Activated naive CD4-positive, alpha-beta T cell treated with anti-CD3 and anti-CD28 coated beads for 36 hours (primary cell): ENCODE data around the gene TARBP2. TPM values are rescaled to one million over a fixed set of nuclear protein-coding genes. Genes with fewer than 3 reads are reported as not detected.

Source experiments
- CTCF ChIA-PET: fragments of 350-600 bp; sonication (Branson Sonifier 250); formaldehyde crosslinking; loops from one replicate; lab custom pipeline; 2021; ENCODE audit warnings: antibody characterized with exemption; lab: Charles Lee
- DNase-seq: peaks from one replicate; pipeline ENCODE4 v3.0.0-alpha.2; 2020
- H3K27ac Mint-ChIP-seq: one replicate; pipeline ENCODE4 v1.8.0; 2021; ENCODE audit warnings: mild to moderate bottlenecking, mixed read lengths
- H3K27me3 Mint-ChIP-seq: one replicate; pipeline ENCODE4 v1.8.0; 2021; ENCODE audit warnings: low read depth, mixed read lengths
- H3K36me3 Mint-ChIP-seq: one replicate; pipeline ENCODE4 v1.8.0; 2021; ENCODE audit warnings: low read depth, mixed read lengths
- H3K4me1 Mint-ChIP-seq: one replicate; pipeline ENCODE4 v1.8.0; 2021; ENCODE audit warnings: low read depth, mixed read lengths
- H3K4me3 Mint-ChIP-seq: one replicate; pipeline ENCODE4 v1.8.0; 2021; ENCODE audit warnings: mild to moderate bottlenecking, moderate library complexity, mixed read lengths
- H3K9me3 Mint-ChIP-seq: one replicate; pipeline ENCODE4 v1.8.0; 2021; ENCODE audit warnings: mixed read lengths
- intact Hi-C: fragments of 100-400 bp; cut with micrococcal nuclease; formaldehyde crosslinking; loops from one replicate; pipeline ENCODE4 v1.15.1; 2023
- total RNA-seq, 2 experiments: library from RNA; stranded (reverse); gene quantifications; one replicate each; pipeline ENCODE4 v1.2.3, GENCODE V29; 2021

TARBP2 gene
- total RNA-seq, 2 experiments from 2014 or later = 25.0 to 26.8 TPM

- Mint-ChIP-seq H3K9me3 (no peaks in the 10 kb centered on the region), H3K27ac (peak overlapping the region; percentile 43), H3K4me3 (no peak overlapping the region), H3K36me3 (peaks cover 85% of the 10 kb centered on the region), H3K4me1 (peaks cover 45% of the 10 kb centered on the region), H3K27me3 (no peaks in the 10 kb centered on the region)
- CTCF ChIA-PET = no interaction called here
- intact Hi-C loops = no loop called here
- DNase-seq = no peak
These were observed 38.1 kb upstream of the TARBP2 start for GRCh38 chr12:53462935-53463334.

GRCh38 chr12:53463802-53464560, 37.1 kb upstream of the TARBP2 start:
- H3K27ac Mint-ChIP-seq = peak overlapping the region; percentile 11
- no peak overlapping the region for H3K4me3 Mint-ChIP-seq
- peaks cover 85% of the 10 kb centered on the region for H3K36me3 Mint-ChIP-seq
- no peaks in the 10 kb centered on the region for H3K9me3 Mint-ChIP-seq
- H3K27me3 Mint-ChIP-seq = no peaks in the 10 kb centered on the region
- CTCF ChIA-PET = interaction anchor here (1.0 to 1.5 kb wide), 4 partner anchors 10 to 112 kb away, joined by 3 to 8 read pairs (median 4); no protein-coding TSS in a partner anchor
- intact Hi-C loops = no loop called here
- no peak for DNase-seq
- H3K4me1 Mint-ChIP-seq = peaks cover 42% of the 10 kb centered on the region

DNA sequence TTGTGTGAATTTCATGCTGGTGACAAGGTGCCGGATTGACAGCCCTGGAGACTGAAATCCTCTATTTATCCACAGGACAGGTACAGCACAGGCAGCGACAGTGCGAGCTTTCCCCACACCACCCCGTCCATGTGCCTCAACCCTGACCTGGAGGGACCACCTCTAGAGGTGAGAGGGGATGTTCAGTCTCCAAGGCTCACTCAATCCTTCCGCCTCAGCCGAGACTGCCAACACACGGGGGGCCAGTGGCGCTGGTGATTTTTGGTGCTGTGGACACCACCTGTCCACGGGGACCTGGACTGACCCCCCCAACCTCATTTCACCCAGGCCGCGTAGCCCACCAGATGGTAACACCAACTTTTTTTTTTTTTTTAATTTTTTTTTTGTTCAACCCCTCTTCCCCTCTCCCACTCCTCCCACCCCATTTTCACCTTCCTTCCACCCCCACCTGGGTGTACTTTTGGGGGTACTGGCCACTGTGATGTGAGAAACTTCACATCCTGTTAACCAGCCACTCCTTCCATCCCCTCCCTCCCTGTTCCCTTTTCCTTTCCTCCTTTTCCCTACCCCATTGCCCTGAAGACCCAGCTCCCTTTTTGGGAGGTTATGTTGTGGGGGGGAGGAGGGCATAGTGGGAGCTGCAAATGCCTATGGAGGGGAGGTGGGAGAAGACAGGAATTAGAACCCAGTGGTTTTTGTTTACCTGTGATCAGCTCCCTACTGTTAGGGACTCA, 36.2 kb upstream of the TARBP2 start:
- DNase-seq = no peak
- intact Hi-C loops = no loop called here
- Mint-ChIP-seq H3K27ac (peak overlapping the region; percentile 65), H3K36me3 (peaks cover 79% of the 10 kb centered on the region), H3K4me3 (no peak overlapping the region), H3K9me3 (no peaks in the 10 kb centered on the region), H3K4me1 (peaks cover 37% of the 10 kb centered on the region), H3K27me3 (no peaks in the 10 kb centered on the region)
- CTCF ChIA-PET = interaction anchor here (0.6 to 1.5 kb wide), 5 partner anchors 9 to 112 kb away, joined by 3 to 8 read pairs (median 4); no protein-coding TSS in a partner anchor

DNA sequence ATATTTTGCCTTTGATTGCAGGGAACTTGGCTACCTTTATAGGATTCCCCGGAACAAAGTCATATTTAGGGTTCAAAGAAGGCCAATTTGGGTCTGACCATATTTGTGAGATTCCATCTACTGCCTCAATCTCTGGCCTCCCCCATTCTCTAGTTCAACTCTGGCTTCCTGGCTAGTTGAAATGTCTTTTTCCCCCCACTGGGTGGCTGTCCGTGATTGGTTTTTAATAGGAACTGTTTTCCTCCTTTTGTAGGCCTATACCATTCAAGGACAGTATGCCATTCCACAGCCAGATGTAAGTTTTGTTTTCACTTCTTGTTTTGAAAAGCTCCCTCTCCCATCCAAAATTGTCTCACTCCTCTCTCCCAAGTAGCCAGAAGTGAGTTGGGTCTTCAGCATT, 35.4 kb upstream of the TARBP2 start:
- H3K27me3 Mint-ChIP-seq = no peaks in the 10 kb centered on the region
- H3K9me3 Mint-ChIP-seq = no peaks in the 10 kb centered on the region
- H3K4me3 Mint-ChIP-seq = no peak overlapping the region
- intact Hi-C loops = no loop called here
- no peak overlapping the region for H3K27ac Mint-ChIP-seq
- peaks cover 76% of the 10 kb centered on the region for H3K36me3 Mint-ChIP-seq
- CTCF ChIA-PET = interaction anchor here (1.5 kb wide), 1 partner anchor 43 kb away, joined by 4 read pairs; no protein-coding TSS in a partner anchor
- peaks cover 32% of the 10 kb centered on the region for H3K4me1 Mint-ChIP-seq
- no peak for DNase-seq

DNA sequence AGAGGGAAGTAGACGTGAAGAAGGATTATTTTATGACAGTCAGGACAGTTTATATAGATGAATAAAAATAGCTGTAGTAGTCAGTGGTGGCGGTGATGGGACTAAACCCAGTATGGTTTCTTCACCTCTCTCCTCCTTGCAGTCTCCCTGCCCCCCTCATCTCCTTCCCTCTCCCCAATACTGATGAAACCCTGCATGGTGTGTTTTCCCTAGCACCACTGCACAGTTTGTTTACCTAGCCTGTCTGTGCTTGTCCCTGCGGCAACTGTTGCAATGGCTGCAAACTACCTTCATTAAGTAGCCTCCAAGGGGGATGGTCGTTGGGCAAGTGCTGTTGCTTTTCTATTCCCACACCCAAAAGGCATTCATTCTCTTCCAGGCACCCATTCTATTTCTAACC, 34.4 kb upstream of the TARBP2 start:
- intact Hi-C loops = no loop called here
- H3K27ac Mint-ChIP-seq = peak overlapping the region; percentile 50
- H3K36me3 Mint-ChIP-seq = peaks cover 74% of the 10 kb centered on the region

GRCh38 chr12:53467082-53467481, 34.0 kb upstream of the TARBP2 start:
- no peaks in the 10 kb centered on the region for H3K27me3 Mint-ChIP-seq
- peaks cover 36% of the 10 kb centered on the region for H3K4me1 Mint-ChIP-seq
- peak overlapping the region; percentile 50 for H3K27ac Mint-ChIP-seq
- CTCF ChIA-PET = interaction anchor here (1.1 kb wide), 1 partner anchor 8 kb away, joined by 5 read pairs; no protein-coding TSS in a partner anchor
- H3K9me3 Mint-ChIP-seq = no peaks in the 10 kb centered on the region
- H3K4me3 Mint-ChIP-seq = no peak overlapping the region
- DNase-seq = no peak
- H3K36me3 Mint-ChIP-seq = peaks cover 75% of the 10 kb centered on the region
- intact Hi-C loops = no loop called here

More for the DNA sequence above, 34.4 kb upstream of the TARBP2 start:
- CTCF ChIA-PET = interaction anchor here (1.1 kb wide), 1 partner anchor 9 kb away, joined by 5 read pairs; no protein-coding TSS in a partner anchor
- DNase-seq = no peak
- H3K4me1 Mint-ChIP-seq = peaks cover 32% of the 10 kb centered on the region
- no peaks in the 10 kb centered on the region for H3K27me3 Mint-ChIP-seq
- H3K9me3 Mint-ChIP-seq = no peaks in the 10 kb centered on the region
- no peak overlapping the region for H3K4me3 Mint-ChIP-seq

GRCh38 chr12:53467880-53468279, 33.2 kb upstream of the TARBP2 start:
- no peaks in the 10 kb centered on the region for H3K9me3 Mint-ChIP-seq
- H3K27ac Mint-ChIP-seq = peak overlapping the region; percentile 74
- no peaks in the 10 kb centered on the region for H3K27me3 Mint-ChIP-seq
- intact Hi-C loops = no loop called here
- H3K36me3 Mint-ChIP-seq = peaks cover 73% of the 10 kb centered on the region
- CTCF ChIA-PET = interaction anchor here (1.1 kb wide), 1 partner anchor 123 kb away, joined by 3 read pairs; no protein-coding TSS in a partner anchor
- H3K4me1 Mint-ChIP-seq = peaks cover 39% of the 10 kb centered on the region
- DNase-seq = no peak
- no peak overlapping the region for H3K4me3 Mint-ChIP-seq

GRCh38 chr12:53468282-53468681, 32.8 kb upstream of the TARBP2 start:
- no peak for DNase-seq
- peaks cover 40% of the 10 kb centered on the region for H3K4me1 Mint-ChIP-seq
- intact Hi-C loops = no loop called here
- peak overlapping the region; percentile 74 for H3K27ac Mint-ChIP-seq
- CTCF ChIA-PET = interaction anchor here (1.0 to 1.1 kb wide), 2 partner anchors 33 to 123 kb away, joined by 3 read pairs; partner anchors contain the start of gene TARBP2
- no peak overlapping the region for H3K4me3 Mint-ChIP-seq
- no peaks in the 10 kb centered on the region for H3K27me3 Mint-ChIP-seq
- H3K36me3 Mint-ChIP-seq = peaks cover 71% of the 10 kb centered on the region
- H3K9me3 Mint-ChIP-seq = no peaks in the 10 kb centered on the region

DNA sequence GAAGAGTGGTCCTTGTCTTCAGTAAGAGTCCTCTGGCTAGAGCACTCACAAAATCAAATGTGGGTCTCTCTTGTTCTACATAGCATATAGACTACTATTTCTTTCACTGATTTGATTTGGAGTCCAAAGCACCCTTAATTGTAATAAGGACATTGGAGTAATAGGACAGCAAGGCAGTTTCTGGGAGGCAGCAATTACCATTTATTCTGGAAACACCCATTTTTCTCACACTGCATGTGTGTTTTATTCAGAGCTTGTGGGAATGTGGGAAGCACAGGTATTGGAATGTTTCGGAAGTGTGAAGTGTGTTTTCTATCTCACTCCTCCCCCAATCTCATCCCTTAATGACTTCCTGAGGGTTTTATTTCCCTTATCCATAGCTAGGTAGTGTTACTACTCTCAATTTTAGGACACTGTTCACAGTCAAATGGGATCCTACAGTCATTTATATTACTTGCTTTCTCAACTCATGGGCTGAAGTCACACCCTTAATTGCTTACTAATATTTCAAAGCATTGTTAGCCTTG, 29.0 kb upstream of the TARBP2 start:
- no peak for DNase-seq
- intact Hi-C loops = no loop called here
- no peaks in the 10 kb centered on the region for H3K27me3 Mint-ChIP-seq
- CTCF ChIA-PET = interaction anchor here (5.3 kb wide), 1 partner anchor 38 kb away, joined by 40 read pairs; no protein-coding TSS in a partner anchor
- peaks cover 68% of the 10 kb centered on the region for H3K36me3 Mint-ChIP-seq
- no peaks in the 10 kb centered on the region for H3K9me3 Mint-ChIP-seq
- no peak overlapping the region for H3K4me3 Mint-ChIP-seq
- peak overlapping the region; percentile 50 for H3K27ac Mint-ChIP-seq
- H3K4me1 Mint-ChIP-seq = peaks cover 65% of the 10 kb centered on the region

GRCh38 chr12:53474077-53474476, 27.0 kb upstream of the TARBP2 start:
- Mint-ChIP-seq H3K27me3 (no peaks in the 10 kb centered on the region), H3K4me1 (peaks cover 62% of the 10 kb centered on the region), H3K36me3 (peaks cover 65% of the 10 kb centered on the region), H3K9me3 (no peaks in the 10 kb centered on the region), H3K27ac (peak overlapping the region; percentile 64), H3K4me3 (no peak overlapping the region)
- CTCF ChIA-PET = interaction anchor here (0.5 to 5.3 kb wide), 8 partner anchors 8 to 152 kb away, joined by 3 to 40 read pairs (median 4); no protein-coding TSS in a partner anchor
- DNase-seq = no peak
- intact Hi-C loops = no loop called here

DNA sequence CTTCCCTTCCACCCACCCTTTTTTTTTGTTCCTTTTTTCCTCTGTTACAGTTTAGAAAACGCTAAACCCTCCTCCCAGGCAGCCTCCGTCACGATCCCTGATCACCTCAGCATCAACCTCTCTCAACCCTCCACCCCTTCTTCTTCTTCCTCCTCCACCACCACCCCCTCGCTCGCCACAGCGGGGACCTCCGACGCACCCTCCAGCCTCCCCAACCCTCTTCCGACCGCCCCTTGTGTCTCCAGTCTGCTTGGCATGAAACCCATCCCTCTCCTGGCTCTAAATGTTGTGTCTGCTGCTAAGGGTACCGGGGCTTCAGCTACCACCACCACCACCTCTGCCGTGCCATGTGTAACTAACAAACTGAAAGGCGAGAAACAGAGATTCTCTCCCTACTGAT, 26.3 kb upstream of the TARBP2 start:
- intact Hi-C loops = no loop called here
- Mint-ChIP-seq H3K4me3 (no peak overlapping the region), H3K9me3 (no peaks in the 10 kb centered on the region), H3K4me1 (peaks cover 62% of the 10 kb centered on the region), H3K27me3 (no peaks in the 10 kb centered on the region), H3K36me3 (peaks cover 68% of the 10 kb centered on the region), H3K27ac (peak overlapping the region; percentile 64)
- DNase-seq = no peak
- CTCF ChIA-PET = interaction anchor here (0.7 to 5.3 kb wide), 9 partner anchors 8 to 130 kb away, joined by 3 to 40 read pairs (median 6); no protein-coding TSS in a partner anchor

- H3K4me1 Mint-ChIP-seq = peaks cover 51% of the 10 kb centered on the region
- H3K9me3 Mint-ChIP-seq = no peaks in the 10 kb centered on the region
- CTCF ChIA-PET = interaction anchor here (0.6 to 5.3 kb wide), 13 partner anchors 13 to 150 kb away, joined by 3 to 40 read pairs (median 4); partner anchors contain the start of gene TARBP2
- no peak overlapping the region for H3K4me3 Mint-ChIP-seq
- no peaks in the 10 kb centered on the region for H3K27me3 Mint-ChIP-seq
- peaks cover 59% of the 10 kb centered on the region for H3K36me3 Mint-ChIP-seq
- DNase-seq = no peak
- intact Hi-C loops = no loop called here
- peak overlapping the region; percentile 27 for H3K27ac Mint-ChIP-seq
These were observed 24.3 kb upstream of the TARBP2 start for GRCh38 chr12:53476769-53477209.
